GM21447 (cell line): ENCODE data around the gene VEGFC.
A peak's percentile ranks its signal among the peaks of the same experiment; 100 is the strongest.

Experiments
- ATAC-seq: cut with Tn5 transposase; IDR thresholded peaks from one replicate; pipeline ENCODE4 v1.9.1; 2021; ENCODE audit not compliant: unreplicated experiment

Gene VEGFC

DNA sequence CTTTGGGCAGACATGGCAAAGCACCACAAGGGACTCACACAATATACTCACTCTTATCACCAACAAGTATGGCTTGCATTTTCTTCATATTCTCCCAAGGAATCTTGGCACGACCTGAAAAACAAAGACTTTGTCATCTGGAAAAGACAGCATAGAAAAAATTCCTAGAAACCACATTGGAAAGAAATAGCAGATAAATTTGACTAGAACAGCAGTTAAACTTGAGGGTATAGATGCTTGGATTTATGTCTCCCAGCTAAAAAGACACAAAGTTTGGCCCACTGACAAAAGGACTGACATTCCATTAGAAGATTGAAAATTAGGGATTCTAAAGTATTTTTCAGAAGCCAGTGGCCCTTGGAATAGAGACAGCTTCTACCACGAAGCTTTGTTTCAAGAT lies 6.9 kb upstream of the VEGFC start:
- ATAC-seq: no peak

GRCh38 chr4:176798540-176798939 lies 5.8 kb upstream of the VEGFC start:
- ATAC-seq: no peak

- ATAC-seq: no peak
These were observed 2.7 kb upstream of the VEGFC start for GRCh38 chr4:176795441-176795840.

GRCh38 chr4:176794651-176795050 lies 1.9 kb upstream of the VEGFC start:
- no peak for ATAC-seq

GRCh38 chr4:176794151-176794550 lies 1.4 kb upstream of the VEGFC start:
- ATAC-seq: no peak

- ATAC-seq: no peak
These were observed 411 bp upstream of the VEGFC start for GRCh38 chr4:176793060-176793605.

GRCh38 chr4:176791591-176792325 lies 964 bp downstream of the VEGFC start:
- ATAC-seq: peak; percentile 16

- ATAC-seq: no peak
These were observed 2.3 kb downstream of the VEGFC start for GRCh38 chr4:176790398-176790797.

GRCh38 chr4:176789955-176790354 lies 2.8 kb downstream of the VEGFC start:
- no peak for ATAC-seq

DNA sequence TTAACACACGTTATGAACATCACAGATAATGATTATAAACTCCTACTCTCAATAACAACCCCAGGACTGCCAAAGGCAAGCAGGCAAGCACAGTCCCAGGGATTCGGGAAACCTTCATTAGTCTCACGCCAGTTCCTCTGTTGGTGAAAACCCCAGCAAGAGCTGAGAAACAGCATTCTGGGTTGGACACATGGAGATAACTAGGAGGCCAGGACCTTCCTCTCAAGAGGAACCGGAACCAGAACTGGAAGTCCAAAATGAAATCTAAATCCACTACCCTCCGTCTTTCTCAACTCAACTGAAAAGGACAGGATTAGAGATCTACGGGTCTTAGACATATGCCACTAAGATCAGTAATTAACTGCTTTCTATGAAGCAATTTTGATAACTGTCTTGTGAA lies 3.8 kb downstream of the VEGFC start:
- no peak for ATAC-seq

DNA sequence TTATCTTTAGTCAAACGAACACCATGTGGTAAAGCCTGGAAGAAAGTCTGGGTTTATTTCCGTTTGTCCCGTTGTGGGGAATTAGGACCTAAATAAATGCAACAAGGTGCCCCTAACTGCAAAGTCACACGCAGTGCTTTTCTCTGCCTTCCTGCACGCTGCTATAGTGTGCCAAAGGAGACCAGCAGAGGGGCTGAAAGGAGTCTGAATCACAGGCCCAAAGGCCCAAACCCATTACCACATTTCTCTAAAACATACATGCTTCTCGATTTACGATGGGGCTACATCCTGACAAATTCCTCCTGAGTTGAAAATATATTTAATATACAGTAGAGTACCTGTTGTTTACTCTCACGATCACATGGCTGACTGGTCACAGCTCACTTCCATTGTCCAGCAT lies 4.5 kb downstream of the VEGFC start:
- ATAC-seq: no peak

- ATAC-seq: no peak
These were observed 7.9 kb downstream of the VEGFC start for GRCh38 chr4:176784816-176785215.

DNA sequence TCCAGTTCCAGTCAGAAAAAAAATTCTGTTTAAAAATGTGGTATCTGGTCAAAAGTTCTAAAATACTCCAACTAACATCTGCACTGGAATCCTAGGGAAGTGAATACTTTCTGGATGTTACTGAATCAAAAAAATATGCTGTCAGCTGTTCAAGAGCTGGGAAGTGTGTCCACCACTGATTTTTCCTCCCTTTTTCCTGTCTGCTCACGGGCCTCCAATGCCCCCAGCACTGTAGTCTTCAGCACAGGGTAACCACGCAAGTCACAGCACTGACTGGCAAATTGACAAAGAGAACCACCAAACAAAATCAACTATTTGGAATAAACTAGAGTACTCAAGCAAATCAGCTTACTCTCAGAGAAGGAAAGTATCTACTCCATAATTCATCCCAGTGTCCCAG lies 9.9 kb downstream of the VEGFC start:
- no peak for ATAC-seq

GRCh38 chr4:176782191-176782590 lies 10.5 kb downstream of the VEGFC start:
- ATAC-seq: no peak

GRCh38 chr4:176781739-176782100 lies 11.0 kb downstream of the VEGFC start:
- ATAC-seq: no peak

DNA sequence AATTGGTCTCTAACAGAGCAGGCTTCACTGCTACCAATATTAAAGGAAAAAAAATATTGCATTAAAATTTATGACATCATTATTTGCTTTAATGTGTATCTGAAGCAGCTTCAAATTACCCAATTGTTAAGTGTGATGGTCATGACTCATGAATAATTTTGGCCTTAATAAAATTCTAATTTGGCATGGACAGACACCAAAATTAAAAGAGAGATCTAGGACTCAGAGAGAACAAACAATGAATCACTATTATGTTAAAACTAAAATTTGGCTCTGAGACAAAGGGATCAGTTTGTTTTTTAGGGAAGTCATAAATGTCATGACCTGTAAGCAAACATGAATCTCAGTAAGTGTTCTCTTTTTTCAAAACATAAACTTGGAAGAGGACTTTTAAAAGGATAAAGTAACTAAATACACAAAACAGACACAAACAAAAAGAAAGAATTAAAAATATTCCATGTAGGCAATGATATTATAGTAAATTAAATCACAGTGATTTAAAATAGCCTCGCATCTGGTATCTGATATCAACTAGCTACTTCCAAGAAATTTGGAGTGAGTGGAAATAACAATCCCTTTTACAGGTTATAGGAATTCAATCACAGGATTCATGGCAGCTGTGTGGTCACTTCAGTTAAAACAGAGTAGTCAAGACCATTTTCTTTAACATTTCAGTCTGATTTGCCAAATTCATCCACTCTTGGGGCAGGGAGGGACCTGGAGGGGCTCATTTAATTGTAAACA lies 11.6 kb downstream of the VEGFC start:
- no peak for ATAC-seq

- no peak for ATAC-seq
These were observed 13.3 kb downstream of the VEGFC start for GRCh38 chr4:176779421-176779820.

GRCh38 chr4:176778491-176778890 lies 14.2 kb downstream of the VEGFC start:
- ATAC-seq: no peak

DNA sequence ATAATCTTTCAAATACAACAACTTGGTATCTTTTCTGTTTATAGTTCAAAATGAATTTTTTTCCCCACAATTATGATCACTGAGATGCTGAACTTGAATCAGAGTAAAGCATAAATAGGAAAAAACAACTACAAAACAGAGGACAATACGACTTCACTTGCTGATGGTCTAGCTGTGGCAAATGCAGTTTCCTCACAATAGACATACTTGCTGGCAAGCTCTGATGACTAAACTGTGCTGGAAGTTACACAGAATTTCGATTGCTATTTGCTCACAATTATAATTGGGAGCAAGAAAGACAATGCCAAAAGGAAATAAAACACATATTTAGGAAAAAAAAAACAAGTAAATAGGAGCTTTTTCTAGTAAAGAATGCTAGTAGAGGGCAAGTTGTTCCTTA lies 14.7 kb downstream of the VEGFC start:
- no peak for ATAC-seq

DNA sequence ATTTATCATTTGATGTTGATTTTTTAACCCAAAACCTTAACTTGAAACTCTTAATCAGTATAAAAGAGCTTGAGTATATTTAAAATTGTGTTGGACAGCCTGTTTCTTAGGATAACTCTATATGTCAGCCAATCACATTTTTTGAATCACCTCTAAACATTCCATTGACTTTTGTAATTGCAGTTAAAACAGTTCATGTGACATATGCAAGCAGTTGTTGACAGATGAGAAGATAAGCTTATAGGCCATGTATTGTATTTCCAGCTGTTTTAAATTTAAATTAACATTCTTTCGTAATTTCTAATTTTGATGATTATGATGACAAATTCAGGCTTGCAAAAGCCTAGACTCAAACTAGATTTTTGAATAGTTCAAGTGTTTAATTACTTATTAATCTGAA lies 17.4 kb downstream of the VEGFC start:
- ATAC-seq: no peak

- no peak for ATAC-seq
These were observed 17.9 kb downstream of the VEGFC start for GRCh38 chr4:176774852-176775251.

- ATAC-seq: no peak
These were observed 23.2 kb downstream of the VEGFC start for GRCh38 chr4:176769514-176769913.
